GF-D8 (cell line): ENCODE results near the gene WNT7B.

Experiments
- DNase-seq: peaks from one replicate; lab custom pipeline; 2025; lab: John Stamatoyannopoulos, UW

The WNT7B gene

GRCh38 chr22:45995405-45996101 is 18.6 kb upstream of the WNT7B start:
- DNase-seq, result no peak

DNA sequence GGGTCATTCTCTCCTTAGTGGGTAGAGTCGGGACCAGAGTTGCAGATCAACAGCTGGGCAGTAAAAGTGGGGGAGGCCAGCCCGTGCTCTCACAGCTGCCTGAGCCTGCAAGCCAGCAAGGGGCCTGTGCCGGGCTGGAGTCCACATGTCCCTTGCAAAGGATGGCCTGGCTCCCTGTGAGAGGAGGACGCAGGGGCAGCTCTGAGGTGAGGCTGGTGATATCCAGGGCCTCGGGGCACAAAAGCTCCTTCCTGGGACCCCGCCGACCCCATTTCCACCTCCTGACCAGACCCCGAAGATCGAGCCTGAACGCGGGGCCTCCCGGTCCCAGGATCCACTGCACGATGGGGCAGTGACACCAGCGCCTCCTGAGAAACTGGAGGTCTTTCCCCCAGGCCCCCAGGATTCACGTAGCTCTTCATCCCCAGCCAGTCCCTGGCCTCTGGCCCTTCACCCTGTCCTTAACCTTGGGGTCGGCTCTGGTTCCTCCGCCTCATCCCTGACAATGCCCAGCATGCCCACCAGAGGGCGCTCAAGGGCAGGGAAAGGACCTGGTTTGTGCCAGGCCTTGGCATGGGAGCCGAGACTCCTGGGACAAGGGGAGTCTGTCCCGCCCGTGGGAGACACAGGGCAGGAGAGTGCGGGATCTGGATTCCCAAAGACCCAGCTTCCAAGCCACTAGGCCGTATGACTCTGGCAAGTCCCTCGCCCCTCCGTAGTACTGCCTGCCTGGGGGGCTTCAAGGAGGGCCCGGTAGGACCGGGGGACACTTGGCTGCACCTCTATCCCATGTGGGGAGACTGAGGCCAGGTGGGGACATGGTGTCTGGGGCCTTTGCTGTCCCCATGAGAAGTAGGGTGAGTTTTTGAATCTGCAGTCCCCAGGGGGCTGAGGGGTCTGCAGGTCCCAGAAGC is 17.8 kb upstream of the WNT7B start:
- no peak for DNase-seq

GRCh38 chr22:45993841-45994240 is 16.9 kb upstream of the WNT7B start:
- DNase-seq, result no peak

DNA sequence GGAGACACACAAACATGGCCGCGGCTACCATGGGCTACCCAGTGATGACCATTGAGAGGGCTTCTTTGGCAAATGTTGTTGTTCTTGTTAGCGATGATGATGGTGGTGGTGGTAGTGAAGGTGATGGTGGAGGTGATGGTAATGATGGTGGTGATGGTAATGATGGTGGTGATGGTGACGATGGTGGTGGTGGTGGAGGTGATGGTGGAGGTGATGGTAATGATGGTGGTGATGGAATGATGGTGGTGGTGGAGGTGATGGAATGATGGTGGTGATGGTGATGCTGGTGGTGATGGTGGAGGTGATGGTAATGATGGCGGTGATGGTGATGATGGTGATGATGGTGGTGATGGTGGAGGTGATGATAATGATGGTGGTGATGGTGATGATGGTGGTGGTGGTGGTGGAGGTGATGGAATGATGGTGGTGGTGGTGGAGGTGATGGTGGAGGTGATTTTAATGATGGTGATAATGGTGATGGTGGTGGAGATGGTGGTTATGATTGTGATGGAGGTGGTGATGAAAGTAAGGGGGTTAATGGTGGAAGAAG is 16.3 kb upstream of the WNT7B start:
- DNase-seq, result no peak

GRCh38 chr22:45992737-45993136 is 15.8 kb upstream of the WNT7B start:
- no peak for DNase-seq

GRCh38 chr22:45991098-45991497 is 14.1 kb upstream of the WNT7B start:
- no peak for DNase-seq

GRCh38 chr22:45987136-45987861 is 10.3 kb upstream of the WNT7B start:
- DNase-seq, result no peak

DNA sequence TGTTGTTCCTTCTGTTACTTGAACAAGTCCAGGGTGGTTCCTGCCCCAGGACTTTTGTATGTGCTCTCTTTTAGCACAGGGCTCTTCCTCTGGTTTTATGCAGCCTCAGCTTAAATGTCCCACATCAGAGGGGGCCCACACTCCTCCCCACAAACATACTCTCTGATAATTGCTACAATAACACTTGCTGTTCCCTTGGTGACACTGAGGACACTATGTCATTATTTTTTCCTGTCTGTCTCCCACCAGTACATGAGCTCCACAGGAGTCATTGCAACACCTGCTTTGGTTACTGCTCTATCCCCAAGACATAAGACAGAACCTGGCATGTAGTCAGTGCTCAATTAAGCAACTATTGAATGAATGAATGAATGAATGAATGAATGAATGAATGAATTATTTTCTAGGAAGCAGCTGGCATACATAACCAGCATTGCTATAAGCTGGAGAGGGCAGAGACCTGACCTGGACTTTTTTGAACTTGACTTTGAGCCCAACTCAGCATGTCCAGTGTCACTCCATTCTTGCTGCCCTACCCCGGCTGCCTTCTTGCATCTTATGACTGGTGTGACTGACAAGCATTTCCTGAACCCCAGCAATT is 7.5 kb upstream of the WNT7B start:
- no peak for DNase-seq

DNA sequence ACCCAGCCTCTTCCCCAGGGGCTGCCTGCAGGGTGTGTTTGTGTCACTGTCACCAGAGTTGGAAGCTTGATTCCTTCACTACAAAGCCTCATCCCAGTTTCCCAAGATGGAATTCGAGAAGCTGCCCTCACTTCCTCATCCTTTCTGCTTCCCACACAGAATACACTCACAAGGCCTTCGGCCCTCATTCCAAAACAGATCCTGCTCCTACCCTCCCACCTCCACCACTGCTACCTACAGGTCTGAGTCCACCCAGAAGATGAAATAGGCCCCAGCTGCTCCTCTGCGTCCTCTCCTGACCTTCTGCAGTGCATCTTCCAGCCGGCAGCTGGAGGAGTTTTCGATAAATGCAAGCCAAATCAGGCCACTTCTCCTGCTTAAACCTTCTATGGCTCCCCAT is 6.8 kb upstream of the WNT7B start:
- DNase-seq, result no peak

DNA sequence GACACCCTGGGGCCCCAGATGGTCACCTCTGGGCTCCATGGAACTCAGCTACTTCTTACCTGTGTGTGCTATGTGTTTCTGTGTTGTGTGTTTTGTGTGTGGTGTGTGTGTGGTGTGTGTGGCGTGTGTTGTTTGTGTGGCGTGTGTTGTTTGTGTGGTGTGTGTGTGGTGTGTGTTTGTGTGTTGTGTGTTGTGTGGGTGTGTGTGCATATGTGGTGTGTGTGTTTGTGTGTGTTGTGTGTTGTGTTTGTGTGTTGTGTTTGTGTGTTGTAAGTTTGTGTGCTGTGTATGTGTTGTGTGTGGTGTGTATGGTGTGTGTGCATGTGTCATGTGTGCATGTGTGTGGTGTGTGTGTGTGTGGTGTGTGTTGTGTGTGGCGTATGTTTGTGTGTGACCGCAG is 3.8 kb upstream of the WNT7B start:
- no peak for DNase-seq

GRCh38 chr22:45980268-45980570 is 3.3 kb upstream of the WNT7B start:
- no peak for DNase-seq

DNA sequence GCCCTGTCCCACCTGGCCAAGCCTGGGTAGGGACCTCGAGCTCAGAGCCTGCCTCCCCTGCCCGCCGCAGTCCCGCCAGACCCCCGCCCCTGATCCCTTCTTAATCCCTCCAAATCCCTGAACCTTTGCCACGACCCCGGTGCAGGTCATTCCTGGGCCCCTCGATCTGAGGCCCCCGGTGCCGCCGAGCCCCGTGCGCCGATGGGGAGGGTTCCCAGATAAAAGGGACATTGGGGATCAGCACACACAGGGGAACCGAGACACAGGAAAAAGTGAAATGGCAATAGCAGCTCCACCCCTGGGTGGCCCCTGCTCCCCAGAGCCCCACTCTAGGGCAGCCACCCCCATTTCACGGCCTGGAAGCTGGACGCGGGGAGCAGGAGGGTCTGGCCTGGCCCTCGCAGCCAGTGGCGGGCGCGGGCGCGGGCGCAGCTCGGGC is 1.3 kb upstream of the WNT7B start:
- no peak for DNase-seq

- no peak for DNase-seq
These were observed 751 bp upstream of the WNT7B start for GRCh38 chr22:45977551-45978274.

DNA sequence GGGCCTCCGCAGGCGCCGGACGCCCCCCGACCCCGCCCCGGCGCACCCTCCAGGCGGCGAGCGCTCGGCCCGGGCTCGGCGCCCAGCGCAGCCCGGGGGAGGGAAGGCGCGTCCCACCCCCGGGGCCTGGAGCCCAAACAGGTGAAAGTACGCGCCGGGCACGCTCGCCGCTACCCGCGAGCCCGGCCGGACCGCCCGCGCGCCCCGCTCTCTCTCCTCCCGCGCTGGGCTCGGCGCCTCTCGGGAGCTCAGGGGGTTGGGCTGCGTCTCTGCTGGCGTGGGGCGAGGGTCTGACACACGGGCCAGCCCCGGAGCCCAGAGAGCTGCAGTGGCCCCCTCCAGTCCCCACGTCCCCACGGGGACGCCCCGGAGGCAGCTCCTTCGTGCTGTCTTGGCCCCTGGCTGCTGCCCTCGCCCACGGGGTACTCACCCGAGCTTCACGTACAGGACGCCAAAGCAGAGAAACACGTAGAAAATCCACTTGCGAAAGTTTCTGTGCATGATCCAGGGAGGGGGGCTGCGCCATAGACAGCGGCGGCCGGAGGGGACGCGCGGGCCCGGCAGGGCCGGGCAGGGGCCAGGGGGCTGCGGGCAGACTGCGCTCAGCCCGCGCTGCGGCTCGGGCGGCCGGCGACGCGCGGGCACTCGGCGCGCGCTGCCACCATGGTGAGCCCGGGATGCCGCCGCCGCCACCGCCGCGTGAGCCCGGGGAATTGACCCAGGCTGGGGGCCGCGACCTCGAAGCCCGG is 534 bp downstream of the WNT7B start:
- no peak for DNase-seq

DNA sequence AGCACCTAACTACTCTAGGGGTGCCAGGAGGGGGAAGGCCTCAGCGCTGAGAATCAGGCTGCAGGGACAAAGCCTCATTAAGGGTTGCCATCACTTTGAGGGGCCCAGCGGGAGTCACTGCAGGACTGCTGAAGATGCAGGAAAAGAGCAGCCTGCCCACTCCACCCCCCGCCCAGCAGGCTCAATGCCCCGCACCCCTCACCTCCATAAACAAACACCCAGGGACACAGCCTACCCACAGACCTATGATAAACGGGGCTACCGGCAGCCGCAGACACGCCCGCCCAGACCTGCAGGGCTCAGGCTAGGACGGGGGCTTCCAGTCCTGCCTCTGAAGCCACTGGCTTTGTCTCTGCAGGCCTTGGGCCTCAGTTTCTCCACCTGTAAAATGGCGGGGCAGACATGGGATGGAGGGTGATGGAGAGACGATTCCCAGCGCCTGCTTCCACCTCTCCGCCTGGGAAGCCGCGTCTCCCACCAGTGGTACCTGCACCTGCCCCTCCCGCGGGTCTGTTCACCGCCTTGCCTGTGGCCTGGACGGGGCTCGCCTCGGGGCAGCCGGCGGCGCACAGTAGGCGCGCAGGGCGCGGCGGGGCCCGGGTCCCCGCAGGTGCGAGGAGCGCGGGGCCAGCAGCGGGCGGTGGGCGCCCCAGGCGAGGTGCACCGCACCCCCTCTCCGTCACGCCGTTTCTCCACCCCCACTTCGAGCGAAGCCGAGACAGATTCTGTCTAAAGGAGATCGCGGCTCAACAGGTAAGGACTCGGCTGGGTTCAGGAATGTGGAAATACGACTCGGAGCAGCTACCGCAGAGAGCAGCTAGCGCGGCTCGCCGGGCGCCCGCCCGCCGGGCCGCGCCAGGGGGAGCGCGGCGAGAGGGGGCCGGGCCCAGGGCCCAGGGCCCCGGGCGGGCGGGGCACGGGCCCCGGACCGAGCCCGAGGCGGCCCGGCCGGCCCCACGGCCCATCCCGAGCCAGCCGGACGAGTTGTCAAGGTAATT is 1.5 kb downstream of the WNT7B start:
- DNase-seq, result no peak

DNA sequence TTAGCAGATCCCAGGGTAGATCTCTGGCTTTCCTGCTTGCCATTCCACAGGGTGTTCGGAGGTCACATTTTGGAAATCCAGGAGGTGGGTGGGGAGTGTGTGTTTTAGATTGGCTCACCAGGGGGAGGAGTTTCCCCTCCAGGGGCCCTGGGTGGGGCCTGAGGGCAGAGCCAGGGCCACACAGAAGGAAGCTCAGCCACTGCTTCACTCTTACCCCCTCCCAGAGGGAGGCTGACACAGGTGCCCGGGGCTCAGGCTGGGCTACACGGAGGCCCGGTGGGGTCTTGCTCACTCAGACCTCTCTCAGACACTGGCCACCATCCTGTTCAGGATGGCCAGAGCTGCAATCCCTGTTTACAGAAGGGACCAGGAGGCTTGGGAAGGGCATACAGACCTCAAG is 2.5 kb downstream of the WNT7B start:
- no peak for DNase-seq

- DNase-seq, result no peak
These were observed 4.1 kb downstream of the WNT7B start for GRCh38 chr22:45972889-45973253.

- no peak for DNase-seq
These were observed 4.7 kb downstream of the WNT7B start for GRCh38 chr22:45972091-45972888.
